ENCODE results near the gene PPP1R15A.
"Not testable (repeated sequence)": the region's sequence is repeated elsewhere in the genome, so short reads cannot be mapped to it uniquely, and the experiment has no call there.

Gene PPP1R15A

GRCh38 chr19:48899781-48900476, 27.7 kb downstream of the PPP1R15A start, which contains the start of gene NUCB1:
NUCB1 (plus strand) TSS chr19:48900312; CDS start chr19:48900797, 485 bp downstream.
- peak within 1 kb of the TSS; percentile 97 for H3K4me3 ChIP-seq (ENCODE audit: low read length)
- peak; percentile 38 for TF ChIP-seq CTCF (conservative IDR thresholded peaks at IDR 0.05; ENCODE audit: low read length)
- DNase-seq (ENCODE audit: low read depth), result peak; percentile 98

GRCh38 chr19:48900477-48901406, 28.5 kb downstream of the PPP1R15A start:
- TF ChIP-seq CTCF (conservative IDR thresholded peaks at IDR 0.05; ENCODE audit: low read length), result no peak
- peak; percentile 46 for DNase-seq (ENCODE audit: low read depth)
- peak overlapping the region; percentile 97 for H3K4me3 ChIP-seq (ENCODE audit: low read length)

GRCh38 chr19:48902291-48902690, 30.1 kb downstream of the PPP1R15A start:
- not testable (repeated sequence) for DNase-seq (ENCODE audit: low read depth); H3K4me3 ChIP-seq (ENCODE audit: low read length)

- not testable (repeated sequence) for DNase-seq (ENCODE audit: low read depth); H3K4me3 ChIP-seq (ENCODE audit: low read length)
These were observed 31.6 kb downstream of the PPP1R15A start for GRCh38 chr19:48903788-48904187.

- no peak overlapping the region for H3K4me3 ChIP-seq (ENCODE audit: low read length)
- no peak for TF ChIP-seq CTCF (conservative IDR thresholded peaks at IDR 0.05; ENCODE audit: low read length)
- DNase-seq (ENCODE audit: low read depth), result no peak
These were observed 33.4 kb downstream of the PPP1R15A start for GRCh38 chr19:48905664-48906063.

- DNase-seq (ENCODE audit: low read depth), result no peak
- no peak for TF ChIP-seq CTCF (conservative IDR thresholded peaks at IDR 0.05; ENCODE audit: low read length)
These were observed 34.1 kb downstream of the PPP1R15A start for GRCh38 chr19:48906324-48906723.

GRCh38 chr19:48907671-48908070, 35.5 kb downstream of the PPP1R15A start:
- TF ChIP-seq CTCF (conservative IDR thresholded peaks at IDR 0.05; ENCODE audit: low read length), result no peak
- DNase-seq (ENCODE audit: low read depth), result no peak
- no peak overlapping the region for H3K4me3 ChIP-seq (ENCODE audit: low read length)

More at GRCh38 chr19:48906324-48906723, 34.1 kb downstream of the PPP1R15A start:
- no peak overlapping the region for H3K4me3 ChIP-seq (ENCODE audit: low read length)

- H3K4me3 ChIP-seq (ENCODE audit: low read length); DNase-seq (ENCODE audit: low read depth): not testable (repeated sequence)
These were observed 37.3 kb downstream of the PPP1R15A start for GRCh38 chr19:48909424-48910077.

Measured in AG10803 (cell line).